MCF 10A (cell line): ENCODE results near the gene PIGL. TPM values are rescaled to one million over a fixed set of nuclear protein-coding genes. Genes with fewer than 3 reads are reported as not detected.

Experiments
- BruUV-seq: library from RNA; stranded (reverse); fragments of 400-500 nt; replicated peaks from 2 replicates; lab custom pipeline; 2021; lab: Mats Ljungman, UMichigan
- CTCF ChIA-PET: fragments of 300-600 bp; sonication (Branson Sonifier 250); formaldehyde crosslinking; extraction: SDS; loops from one replicate; lab custom pipeline; 2021; ENCODE audit warnings: antibody characterized with exemption, inconsistent platforms; lab: Yijun Ruan, JAX
- POLR2A ChIA-PET: fragments of 300-600, 350-650 bp; sonication (Branson Sonifier 250); formaldehyde crosslinking; extraction: SDS; loops from one replicate; lab custom pipeline; 2020; ENCODE audit warnings: antibody characterized with exemption, inconsistent platforms; lab: Yijun Ruan, JAX
- DNase-seq: peaks from one replicate; pipeline ENCODE4 v3.0.0-alpha.2; 2018; ENCODE audit not compliant: unreplicated experiment
- H3K27ac Mint-ChIP-seq: one replicate; pipeline ENCODE4 v1.8.0; 2022; ENCODE audit warnings: mild to moderate bottlenecking, low read depth, mixed read lengths; ENCODE audit not compliant: unreplicated experiment
- H3K27me3 Mint-ChIP-seq: one replicate; pipeline ENCODE4 v1.8.0; 2022; ENCODE audit warnings: mixed read lengths; ENCODE audit not compliant: insufficient read depth, unreplicated experiment
- H3K36me3 Mint-ChIP-seq: one replicate; pipeline ENCODE4 v1.8.0; 2022; ENCODE audit warnings: mild to moderate bottlenecking, moderate library complexity, mixed read lengths; ENCODE audit not compliant: insufficient read depth, unreplicated experiment
- H3K4me1 Mint-ChIP-seq: one replicate; pipeline ENCODE4 v1.8.0; 2022; ENCODE audit warnings: mixed read lengths; ENCODE audit not compliant: insufficient read depth, unreplicated experiment
- H3K4me3 Mint-ChIP-seq: one replicate; pipeline ENCODE4 v1.8.0; 2022; ENCODE audit warnings: mild to moderate bottlenecking, moderate library complexity, mixed read lengths; ENCODE audit not compliant: unreplicated experiment
- H3K9me3 Mint-ChIP-seq: one replicate; pipeline ENCODE4 v1.8.0; 2022; ENCODE audit warnings: mixed read lengths; ENCODE audit not compliant: unreplicated experiment
- CTCF ChIP-seq: fragments of 200-600 bp; IDR thresholded peaks from one replicate; pipeline ENCODE4 v1.8.0; 2022; ENCODE audit warnings: antibody characterized with exemption, mild to moderate bottlenecking; ENCODE audit not compliant: unreplicated experiment
- intact Hi-C: fragments of 100-400 bp; cut with micrococcal nuclease; formaldehyde crosslinking; loops from 2 replicates; pipeline ENCODE4 v1.14.1; 2022
- total RNA-seq: library from RNA; stranded (reverse); gene quantifications from 2 replicates; pipeline ENCODE4 v1.2.3, GENCODE V29; 2022

The PIGL gene
- total RNA-seq, 1 experiment from 2014 or later = 31.3 TPM

- CTCF ChIA-PET = interaction anchor here (0.7 to 7.7 kb wide), 3 partner anchors 15 to 44 kb away, joined by 3 to 80 read pairs (median 3); no protein-coding TSS in a partner anchor
- DNase-seq = no peak
- no peaks in the 10 kb centered on the region for H3K27me3 Mint-ChIP-seq
Observed at GRCh38 chr17:16349431-16349830, 132.4 kb downstream of the PIGL start.

GRCh38 chr17:16351831-16352230 lies 134.8 kb downstream of the PIGL start:
- peak; percentile 30 for DNase-seq
- TSS peak; percentile 48 for BruUV-seq
- TF ChIP-seq CTCF = no peak
- CTCF ChIA-PET = interaction anchor here (0.6 to 7.7 kb wide), 5 partner anchors 12 to 250 kb away, joined by 3 to 80 read pairs (median 4); no protein-coding TSS in a partner anchor
- POLR2A ChIA-PET = interaction anchor here (0.6 to 4.3 kb wide), 13 partner anchors 9 to 201 kb away, joined by 3 to 39 read pairs (median 6); partner anchors contain the start of genes PIGL and UBB
- peaks cover 4% of the 10 kb centered on the region for H3K4me1 Mint-ChIP-seq
- H3K36me3 Mint-ChIP-seq = peaks cover 14% of the 10 kb centered on the region
- H3K4me3 Mint-ChIP-seq = peak overlapping the region; percentile 81
- intact Hi-C loops = no loop called here
- no peaks in the 10 kb centered on the region for H3K9me3 Mint-ChIP-seq
- peak overlapping the region; percentile 43 for H3K27ac Mint-ChIP-seq
- no peaks in the 10 kb centered on the region for H3K27me3 Mint-ChIP-seq

More at GRCh38 chr17:16349431-16349830, 132.4 kb downstream of the PIGL start:
- Mint-ChIP-seq H3K27ac (no peak overlapping the region), H3K36me3 (peaks cover 14% of the 10 kb centered on the region), H3K4me3 (no peak overlapping the region), H3K9me3 (no peaks in the 10 kb centered on the region), H3K4me1 (peaks cover 4% of the 10 kb centered on the region)
- intact Hi-C loops = no loop called here
- no TSS peak for BruUV-seq
- POLR2A ChIA-PET = interaction anchor here (0.5 to 0.8 kb wide), 7 partner anchors 18 to 240 kb away, joined by 3 to 4 read pairs (median 3); no protein-coding TSS in a partner anchor
- no peak for TF ChIP-seq CTCF

GRCh38 chr17:16352303-16352666 lies 135.3 kb downstream of the PIGL start:
- H3K27ac Mint-ChIP-seq = peak overlapping the region; percentile 43
- intact Hi-C loops = no loop called here
- TF ChIP-seq CTCF = no peak
- no TSS peak for BruUV-seq
- peaks cover 4% of the 10 kb centered on the region for H3K4me1 Mint-ChIP-seq
- H3K9me3 Mint-ChIP-seq = no peaks in the 10 kb centered on the region
- no peaks in the 10 kb centered on the region for H3K27me3 Mint-ChIP-seq
- H3K36me3 Mint-ChIP-seq = peaks cover 12% of the 10 kb centered on the region
- ChIA-PET CTCF (interaction anchor here (0.7 to 7.7 kb wide), 3 partner anchors 12 to 88 kb away, joined by 3 to 80 read pairs (median 5); no protein-coding TSS in a partner anchor), POLR2A (interaction anchor here (0.6 to 4.3 kb wide), 14 partner anchors 9 to 135 kb away, joined by 3 to 39 read pairs (median 6); partner anchors contain the start of genes PIGL and UBB)
- DNase-seq = peak; percentile 20
- H3K4me3 Mint-ChIP-seq = peak overlapping the region; percentile 81

- DNase-seq = peak; percentile 27
- Mint-ChIP-seq H3K4me1 (peaks cover 4% of the 10 kb centered on the region), H3K27ac (peak overlapping the region; percentile 43), H3K9me3 (no peaks in the 10 kb centered on the region), H3K36me3 (peaks cover 7% of the 10 kb centered on the region), H3K4me3 (peak overlapping the region; percentile 81), H3K27me3 (no peaks in the 10 kb centered on the region)
- no TSS peak for BruUV-seq
- ChIA-PET CTCF (interaction anchor here (0.6 to 7.7 kb wide), 4 partner anchors 12 to 166 kb away, joined by 4 to 80 read pairs (median 4); no protein-coding TSS in a partner anchor), POLR2A (interaction anchor here (0.7 to 4.3 kb wide), 16 partner anchors 9 to 135 kb away, joined by 3 to 39 read pairs (median 4); partner anchors contain the start of genes PIGL and UBB)
- intact Hi-C loops = no loop called here
- TF ChIP-seq CTCF = no peak
Observed at GRCh38 chr17:16352667-16353316, 135.8 kb downstream of the PIGL start.
